Measurements from ENCODE around the gene GGPS1. TPM values are rescaled to one million over a fixed set of nuclear protein-coding genes. Genes with fewer than 3 reads are reported as not detected.

GGPS1 gene
- total RNA-seq, 1 donor from 2014 or later: 39.1 TPM

GRCh38 chr1:235313931-235314678, 14.3 kb upstream of the GGPS1 start:
- Histone ChIP-seq H3K79me2 (ENCODE audit: insufficient read depth, low read length) (peaks cover 92% of the 10 kb centered on the region), H3K9me3 (ENCODE audit: insufficient read depth, low read depth, low read length) (no peaks in the 10 kb centered on the region), H3K27me3 (ENCODE audit: insufficient read depth, low read length) (no peaks in the 10 kb centered on the region), H3K4me1 (ENCODE audit: insufficient read depth, low read length) (no peaks in the 10 kb centered on the region), H3K27ac (ENCODE audit: low read depth, low read length) (no peak overlapping the region), H3K4me2 (ENCODE audit: low read length) (peak overlapping the region; percentile 33), H3K4me3 (ENCODE audit: insufficient read depth, low read depth, low read length) (no peak overlapping the region), H3K9ac (ENCODE audit: low read length) (no peak overlapping the region), H2AFZ (ENCODE audit: low read depth, low read length) (no peak overlapping the region), H4K20me1 (ENCODE audit: insufficient read depth, low read length) (peaks cover 84% of the 10 kb centered on the region), H3K36me3 (ENCODE audit: insufficient read depth, low read length) (no peaks in the 10 kb centered on the region)
- Mint-ChIP-seq H3K27me3 (ENCODE audit: low read depth, unreplicated experiment) (no peaks in the 10 kb centered on the region), H3K4me1 (ENCODE audit: low read depth, unreplicated experiment) (peaks cover 17% of the 10 kb centered on the region), H3K9me3 (ENCODE audit: unreplicated experiment) (no peaks in the 10 kb centered on the region), H3K4me3 (ENCODE audit: unreplicated experiment) (peak overlapping the region; percentile 36), H3K27ac (ENCODE audit: unreplicated experiment) (no peak overlapping the region), H3K36me3 (ENCODE audit: low read depth, unreplicated experiment) (peaks cover 1% of the 10 kb centered on the region)
- DNase-seq (ENCODE audit: low read depth) (no peak), FAIRE-seq (no peak)
- TF ChIP-seq EZH2 (IDR thresholded peaks at IDR 0.05; ENCODE audit: insufficient read depth, low read length): no peak
- TF ChIP-seq CTCF (IDR thresholded peaks at IDR 0.05; ENCODE audit: insufficient read depth, low read depth, low read length): no peak

- Mint-ChIP-seq H3K27ac (ENCODE audit: unreplicated experiment) (no peak overlapping the region), H3K27me3 (ENCODE audit: low read depth, unreplicated experiment) (no peaks in the 10 kb centered on the region), H3K4me3 (ENCODE audit: unreplicated experiment) (no peak overlapping the region), H3K4me1 (ENCODE audit: low read depth, unreplicated experiment) (peaks cover 17% of the 10 kb centered on the region), H3K9me3 (ENCODE audit: unreplicated experiment) (no peaks in the 10 kb centered on the region), H3K36me3 (ENCODE audit: low read depth, unreplicated experiment) (no peaks in the 10 kb centered on the region)
- H3K36me3 ChIP-seq (ENCODE audit: insufficient read depth, low read length): no peaks in the 10 kb centered on the region
- no peaks in the 10 kb centered on the region for H3K9me3 ChIP-seq (ENCODE audit: insufficient read depth, low read depth, low read length)
- H4K20me1 ChIP-seq (ENCODE audit: insufficient read depth, low read length): peaks cover 94% of the 10 kb centered on the region
- TF ChIP-seq EZH2 (IDR thresholded peaks at IDR 0.05; ENCODE audit: insufficient read depth, low read length) (no peak), CTCF (IDR thresholded peaks at IDR 0.05; ENCODE audit: insufficient read depth, low read depth, low read length) (no peak)
- no peak overlapping the region for H3K9ac ChIP-seq (ENCODE audit: low read length)
- peaks cover 98% of the 10 kb centered on the region for H3K79me2 ChIP-seq (ENCODE audit: insufficient read depth, low read length)
- no peak overlapping the region for H2AFZ ChIP-seq (ENCODE audit: low read depth, low read length)
- no peak overlapping the region for H3K27ac ChIP-seq (ENCODE audit: low read depth, low read length)
- H3K27me3 ChIP-seq (ENCODE audit: insufficient read depth, low read length): no peaks in the 10 kb centered on the region
- FAIRE-seq (no peak), DNase-seq (ENCODE audit: low read depth) (no peak)
- H3K4me1 ChIP-seq (ENCODE audit: insufficient read depth, low read length): no peaks in the 10 kb centered on the region
- H3K4me2 ChIP-seq (ENCODE audit: low read length): no peak overlapping the region
- no peak overlapping the region for H3K4me3 ChIP-seq (ENCODE audit: insufficient read depth, low read depth, low read length)
Observed at GRCh38 chr1:235315173-235315572, 13.2 kb upstream of the GGPS1 start.

GRCh38 chr1:235315735-235316134, 12.6 kb upstream of the GGPS1 start:
- H3K9me3 Mint-ChIP-seq (ENCODE audit: unreplicated experiment): no peaks in the 10 kb centered on the region
- peaks cover 94% of the 10 kb centered on the region for H4K20me1 ChIP-seq (ENCODE audit: insufficient read depth, low read length)

More at GRCh38 chr1:235315735-235316134, 12.6 kb upstream of the GGPS1 start:
- DNase-seq (ENCODE audit: low read depth) (no peak), FAIRE-seq (no peak)
- no peak overlapping the region for H2AFZ ChIP-seq (ENCODE audit: low read depth, low read length)
- Mint-ChIP-seq H3K4me3 (ENCODE audit: unreplicated experiment) (no peak overlapping the region), H3K27me3 (ENCODE audit: low read depth, unreplicated experiment) (no peaks in the 10 kb centered on the region), H3K27ac (ENCODE audit: unreplicated experiment) (no peak overlapping the region), H3K36me3 (ENCODE audit: low read depth, unreplicated experiment) (no peaks in the 10 kb centered on the region), H3K4me1 (ENCODE audit: low read depth, unreplicated experiment) (peaks cover 17% of the 10 kb centered on the region)
- no peaks in the 10 kb centered on the region for H3K9me3 ChIP-seq (ENCODE audit: insufficient read depth, low read depth, low read length)
- H3K4me2 ChIP-seq (ENCODE audit: low read length): no peak overlapping the region
- H3K27ac ChIP-seq (ENCODE audit: low read depth, low read length): no peak overlapping the region
- no peaks in the 10 kb centered on the region for H3K36me3 ChIP-seq (ENCODE audit: insufficient read depth, low read length)
- H3K9ac ChIP-seq (ENCODE audit: low read length): no peak overlapping the region
- no peaks in the 10 kb centered on the region for H3K27me3 ChIP-seq (ENCODE audit: insufficient read depth, low read length)
- H3K4me3 ChIP-seq (ENCODE audit: insufficient read depth, low read depth, low read length): no peak overlapping the region
- H3K4me1 ChIP-seq (ENCODE audit: insufficient read depth, low read length): no peaks in the 10 kb centered on the region
- H3K79me2 ChIP-seq (ENCODE audit: insufficient read depth, low read length): peaks cover 98% of the 10 kb centered on the region
- TF ChIP-seq EZH2 (IDR thresholded peaks at IDR 0.05; ENCODE audit: insufficient read depth, low read length): no peak
- TF ChIP-seq CTCF (IDR thresholded peaks at IDR 0.05; ENCODE audit: insufficient read depth, low read depth, low read length): no peak

Data from astrocyte (in vitro differentiated cells and primary cell).